PFSK-1 (cell line): ENCODE data around the gene ZNF19.

Experiments used
- FOXP2 ChIP-seq: optimal IDR thresholded peaks from 2 replicates; pipeline ENCODE3; 2011; ENCODE audit warnings: borderline replicate concordance, control low read depth, inconsistent platforms; ENCODE audit not compliant: insufficient read depth; ENCODE audit errors: extremely low read length, extremely low read depth
- POLR2AphosphoS5 ChIP-seq: IDR thresholded peaks from 2 replicates; pipeline ENCODE4 v1.6.1; 2012; ENCODE audit warnings: low read depth, mild to moderate bottlenecking, control low read depth, low read length, moderate library complexity
- SIN3A ChIP-seq: IDR thresholded peaks from 2 replicates; pipeline ENCODE4 v1.6.1; 2012; ENCODE audit warnings: mild to moderate bottlenecking, low read length, moderate library complexity, borderline replicate concordance; ENCODE audit not compliant: insufficient read depth
- TAF1 ChIP-seq: IDR thresholded peaks from 2 replicates; pipeline ENCODE4 v1.6.1; 2012; ENCODE audit warnings: low read length, control low read depth, borderline replicate concordance; ENCODE audit not compliant: insufficient read depth
- TF ChIP-seq, protein P1 (sequence below), 2 experiments: IDR thresholded peaks; 2 replicates each; pipeline versions ENCODE4 v1.6.1 to v1.8.0; 2011 to 2012; ENCODE audit warnings: low read depth in 2 of 2, low read length in 2 of 2, control low read depth in 1 of 2, inconsistent platforms in 1 of 2, mild to moderate bottlenecking in 1 of 2, moderate library complexity in 1 of 2; ENCODE audit not compliant: insufficient read depth in 1 of 2

The ZNF19 gene

GRCh38 chr16:71460941-71461340 lies 28.2 kb downstream of the ZNF19 start:
- no peak for TF ChIP-seq SIN3A
- no peak for TF ChIP-seq TAF1
- TF ChIP-seq, protein P1, sequence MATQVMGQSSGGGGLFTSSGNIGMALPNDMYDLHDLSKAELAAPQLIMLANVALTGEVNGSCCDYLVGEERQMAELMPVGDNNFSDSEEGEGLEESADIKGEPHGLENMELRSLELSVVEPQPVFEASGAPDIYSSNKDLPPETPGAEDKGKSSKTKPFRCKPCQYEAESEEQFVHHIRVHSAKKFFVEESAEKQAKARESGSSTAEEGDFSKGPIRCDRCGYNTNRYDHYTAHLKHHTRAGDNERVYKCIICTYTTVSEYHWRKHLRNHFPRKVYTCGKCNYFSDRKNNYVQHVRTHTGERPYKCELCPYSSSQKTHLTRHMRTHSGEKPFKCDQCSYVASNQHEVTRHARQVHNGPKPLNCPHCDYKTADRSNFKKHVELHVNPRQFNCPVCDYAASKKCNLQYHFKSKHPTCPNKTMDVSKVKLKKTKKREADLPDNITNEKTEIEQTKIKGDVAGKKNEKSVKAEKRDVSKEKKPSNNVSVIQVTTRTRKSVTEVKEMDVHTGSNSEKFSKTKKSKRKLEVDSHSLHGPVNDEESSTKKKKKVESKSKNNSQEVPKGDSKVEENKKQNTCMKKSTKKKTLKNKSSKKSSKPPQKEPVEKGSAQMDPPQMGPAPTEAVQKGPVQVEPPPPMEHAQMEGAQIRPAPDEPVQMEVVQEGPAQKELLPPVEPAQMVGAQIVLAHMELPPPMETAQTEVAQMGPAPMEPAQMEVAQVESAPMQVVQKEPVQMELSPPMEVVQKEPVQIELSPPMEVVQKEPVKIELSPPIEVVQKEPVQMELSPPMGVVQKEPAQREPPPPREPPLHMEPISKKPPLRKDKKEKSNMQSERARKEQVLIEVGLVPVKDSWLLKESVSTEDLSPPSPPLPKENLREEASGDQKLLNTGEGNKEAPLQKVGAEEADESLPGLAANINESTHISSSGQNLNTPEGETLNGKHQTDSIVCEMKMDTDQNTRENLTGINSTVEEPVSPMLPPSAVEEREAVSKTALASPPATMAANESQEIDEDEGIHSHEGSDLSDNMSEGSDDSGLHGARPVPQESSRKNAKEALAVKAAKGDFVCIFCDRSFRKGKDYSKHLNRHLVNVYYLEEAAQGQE (IDR thresholded peaks at IDR 0.05; ENCODE audit: insufficient read depth in 1 of 2, low read depth in 2 of 2, low read length in 2 of 2): no peak
- no peak for TF ChIP-seq FOXP2
- TF ChIP-seq POLR2AphosphoS5: no peak

- TF ChIP-seq SIN3A (no peak), TAF1 (no peak), POLR2AphosphoS5 (no peak), FOXP2 (no peak)
- TF ChIP-seq, protein P1 (IDR thresholded peaks at IDR 0.05; ENCODE audit: insufficient read depth in 1 of 2, low read depth in 2 of 2, low read length in 2 of 2): no peak
These were observed 28.9 kb downstream of the ZNF19 start for GRCh38 chr16:71460236-71460635.

DNA sequence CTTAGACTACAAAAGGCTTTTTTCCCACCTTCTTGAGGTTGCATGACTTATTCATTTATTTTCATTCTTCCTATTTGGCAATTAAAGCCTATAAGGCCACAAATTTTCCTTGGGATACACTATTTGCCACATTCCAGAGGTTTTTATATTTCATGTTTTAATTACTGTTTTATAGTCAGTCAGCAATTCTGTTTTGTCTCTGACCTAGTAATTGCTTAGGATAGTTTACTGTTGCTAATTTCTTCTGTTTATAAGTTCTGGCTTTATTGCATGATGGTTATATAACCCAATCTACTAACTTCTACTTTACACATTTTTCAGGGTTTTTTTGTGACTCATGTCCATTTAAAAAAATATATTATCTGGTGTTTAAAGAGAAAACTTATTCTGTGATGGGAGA lies 29.6 kb downstream of the ZNF19 start:
- TF ChIP-seq FOXP2 (no peak), TAF1 (no peak), POLR2AphosphoS5 (no peak), SIN3A (no peak)
- TF ChIP-seq, protein P1 (IDR thresholded peaks at IDR 0.05; ENCODE audit: insufficient read depth in 1 of 2, low read depth in 2 of 2, low read length in 2 of 2): no peak

DNA sequence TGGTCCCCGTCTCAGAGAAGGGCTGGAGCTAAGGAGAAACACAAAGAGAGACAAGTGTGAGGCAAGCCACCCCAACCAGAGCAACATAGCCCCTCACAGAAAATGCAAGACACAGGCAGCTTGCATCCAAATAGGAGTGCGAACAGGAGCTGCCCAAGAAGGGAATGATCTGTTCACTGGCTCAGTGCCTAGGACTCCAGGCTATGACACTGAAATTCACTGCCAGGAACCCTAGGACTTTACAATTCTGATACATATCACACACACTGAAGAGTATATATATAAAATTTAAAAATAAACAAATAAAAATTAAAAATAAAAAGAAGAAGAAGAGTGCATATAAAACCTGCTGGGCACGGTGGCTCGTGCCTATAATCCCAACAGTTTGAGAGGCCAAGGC lies 32.3 kb downstream of the ZNF19 start:
- TF ChIP-seq FOXP2 (no peak), SIN3A (no peak), TAF1 (no peak), POLR2AphosphoS5 (no peak)
- TF ChIP-seq, protein P1 (IDR thresholded peaks at IDR 0.05; ENCODE audit: insufficient read depth in 1 of 2, low read depth in 2 of 2, low read length in 2 of 2): no peak

GRCh38 chr16:71453036-71453435 lies 36.1 kb downstream of the ZNF19 start:
- TF ChIP-seq FOXP2 (no peak), POLR2AphosphoS5 (no peak), SIN3A (no peak), TAF1 (no peak)
- TF ChIP-seq, protein P1 (IDR thresholded peaks at IDR 0.05; ENCODE audit: insufficient read depth in 1 of 2, low read depth in 2 of 2, low read length in 2 of 2): no peak
